HepG2 (cell line): ENCODE measurements around the gene SETD1B. TPM values are rescaled to one million over a fixed set of nuclear protein-coding genes. Genes with fewer than 3 reads are reported as not detected.

Experiments
- ATAC-seq: fragments of 200-7000 bp; cut with Tn5 transposase; 3 replicates; pipeline ENCODE4 v1.9.1; 2020; ENCODE audit warnings: mild to moderate bottlenecking, moderate library complexity
- BruUV-seq: library from RNA; stranded (reverse); fragments of 400-500 nt; replicated peaks from 2 replicates; lab custom pipeline; 2021; lab: Mats Ljungman, UMichigan
- CTCF ChIA-PET: fragments of 300-600 bp; formaldehyde crosslinking; extraction: SDS; loops from one replicate; lab custom pipeline; 2021; ENCODE audit warnings: low total read pairs, inconsistent platforms, low intra/inter-chr PET ratio; lab: Yijun Ruan, JAX
- POLR2A ChIA-PET: fragments of 350-600 bp; sonication (Branson Sonifier 250); formaldehyde crosslinking; loops from one replicate; lab custom pipeline; 2020; ENCODE audit warnings: antibody characterized with exemption, inconsistent platforms; lab: Yijun Ruan, JAX
- DNase-seq: peaks from one replicate; pipeline ENCODE4 v3.0.0-alpha.2; 2015; ENCODE audit warnings: low spot score
- FAIRE-seq: peaks from 3 replicates; lab custom pipeline; 2011; peaks lifted over from hg19 to GRCh38; lab: Jason Lieb, UNC
- H2AFZ ChIP-seq: one replicate; pipeline ENCODE4 v1.6.1; 2011; ENCODE audit warnings: low read length, inconsistent platforms
- H3K27ac ChIP-seq: fragments of 300-600 bp; 3 replicates; pipeline ENCODE4 v1.8.0; 2011; ENCODE audit warnings: mixed run types, mild to moderate bottlenecking, mixed read lengths, low read length, inconsistent platforms; ENCODE audit not compliant: insufficient read depth; ENCODE audit errors: extremely low read length
- H3K27me3 ChIP-seq, 2 experiments: fragments of 200-600 bp in 1 of 2; 2 replicates in 1 of 2; 3 replicates in 1 of 2; pipeline versions ENCODE4 v1.6.0 to v1.8.0; 2011; ENCODE audit warnings: low read length in 2 of 2, mild to moderate bottlenecking in 2 of 2, moderate library complexity in 2 of 2, inconsistent platforms in 1 of 2; ENCODE audit not compliant: insufficient read depth in 2 of 2, control insufficient read depth in 1 of 2
- H3K36me3 ChIP-seq, 2 experiments: fragments of 200-600 bp in 1 of 2; replicated peaks in 1 of 2; 2 replicates in 1 of 2; 3 replicates in 1 of 2; pipeline versions ENCODE4 v1.5.1 to v1.8.0; 2011; ENCODE audit warnings: low read length in 2 of 2, inconsistent platforms in 1 of 2; ENCODE audit not compliant: insufficient read depth in 2 of 2, control insufficient read depth in 1 of 2
- H3K4me1 ChIP-seq: 2 replicates; pipeline ENCODE4 v1.5.1; 2012; ENCODE audit warnings: low read length, inconsistent platforms; ENCODE audit not compliant: insufficient read depth
- H3K4me2 ChIP-seq: 2 replicates; pipeline ENCODE4 v1.6.0; 2011; ENCODE audit warnings: low read depth, low read length, inconsistent platforms
- H3K4me3 ChIP-seq, 3 experiments: fragments of 200-600 bp in 1 of 3; sonication (generic), shearing (Covaris generic) in 1 of 3; replicated peaks in 1 of 3; 2 replicates each; pipeline ENCODE4 v1.5.1; 2011 to 2016; ENCODE audit warnings: low read length in 3 of 3, inconsistent platforms in 2 of 3, low read depth in 2 of 3, mild to moderate bottlenecking in 2 of 3, control low read depth in 1 of 3, mixed read lengths in 1 of 3; ENCODE audit not compliant: insufficient read depth in 1 of 3
- H3K79me2 ChIP-seq: one replicate; pipeline ENCODE4 v1.6.1; 2011; ENCODE audit warnings: low read length, inconsistent platforms; ENCODE audit not compliant: insufficient read depth
- H3K9ac ChIP-seq: 2 replicates; pipeline ENCODE4 v1.6.0; 2011; ENCODE audit warnings: mild to moderate bottlenecking, low read depth, low read length, inconsistent platforms; ENCODE audit not compliant: insufficient read depth
- H3K9me3 ChIP-seq: 2 replicates; pipeline ENCODE4 v1.5.1; 2012; ENCODE audit warnings: mild to moderate bottlenecking, low read length
- H4K20me1 ChIP-seq: 2 replicates; pipeline ENCODE4 v1.6.0; 2011; ENCODE audit warnings: inconsistent platforms, mild to moderate bottlenecking, low read length, moderate library complexity; ENCODE audit not compliant: insufficient read depth
- CC2D1A ChIP-seq: sonication (generic); formaldehyde crosslinking; IDR thresholded peaks from 2 replicates; pipeline ENCODE4 v1.8.1; 2023; ENCODE audit warnings: mild to moderate bottlenecking, missing genetic modification reagents
- CREB1 ChIP-seq, 2 experiments: fragments of 450-650 bp in 1 of 2; IDR thresholded peaks; 2 replicates each; pipeline ENCODE4 v1.6.1; 2016 to 2017; ENCODE audit warnings: control low read depth in 1 of 2, mild to moderate bottlenecking in 1 of 2, missing compliant biosample characterization in 1 of 2, missing genetic modification characterization in 1 of 2
- MAZ ChIP-seq, 2 experiments: sonication (generic) in 1 of 2; formaldehyde crosslinking in 1 of 2; IDR thresholded peaks; 2 replicates each; pipeline versions ENCODE4 v1.5.0 to v1.6.1; 2012 to 2020; ENCODE audit warnings: low read depth in 2 of 2, mild to moderate bottlenecking in 2 of 2, borderline replicate concordance in 1 of 2, improper control_type of control experiment in 1 of 2, low read length in 1 of 2, missing genetic modification reagents in 1 of 2, moderate library complexity in 1 of 2
- NFRKB ChIP-seq: fragments of 450-650 bp; IDR thresholded peaks from 2 replicates; pipeline ENCODE4 v1.6.1; 2017
- SETDB1 ChIP-seq: sonication (generic); formaldehyde crosslinking; IDR thresholded peaks from 2 replicates; pipeline ENCODE4 v1.5.1; 2020; ENCODE audit warnings: missing genetic modification reagents, mild to moderate bottlenecking, borderline replicate concordance
- THAP11 ChIP-seq: IDR thresholded peaks from 2 replicates; pipeline ENCODE4 v1.6.1; 2016; ENCODE audit warnings: missing biosample characterization, missing genetic modification reagents
- ZBTB21 ChIP-seq: sonication (generic); formaldehyde crosslinking; IDR thresholded peaks from 2 replicates; pipeline ENCODE4 v1.4.0; 2020; ENCODE audit warnings: missing genetic modification reagents
- ZBTB33 ChIP-seq: sonication (generic); formaldehyde crosslinking; IDR thresholded peaks from 2 replicates; pipeline ENCODE4 v1.4.0; 2020; ENCODE audit warnings: missing genetic modification reagents
- ZNF383 ChIP-seq: sonication (generic); formaldehyde crosslinking; IDR thresholded peaks from 2 replicates; pipeline ENCODE4 v1.4.0; 2020; ENCODE audit warnings: missing genetic modification reagents, mild to moderate bottlenecking, borderline replicate concordance
- ZNF629 ChIP-seq: sonication (generic); formaldehyde crosslinking; conservative IDR thresholded peaks from 2 replicates; pipeline ENCODE4 v1.5.0; 2020; ENCODE audit warnings: missing genetic modification reagents
- ZNF713 ChIP-seq: sonication (generic); formaldehyde crosslinking; IDR thresholded peaks from 2 replicates; pipeline ENCODE4 v1.4.0; 2020; ENCODE audit warnings: mild to moderate bottlenecking, missing genetic modification reagents
- ZNF776 ChIP-seq: sonication (generic); formaldehyde crosslinking; IDR thresholded peaks from 2 replicates; pipeline ENCODE4 v1.4.0; 2020; ENCODE audit warnings: mild to moderate bottlenecking, missing genetic modification reagents
- WGBS: methylation state at CpG from one replicate; pipeline ENCODE4 v1.1.6; 2017; ENCODE audit warnings: low lambda C conversion rate; 5-methylcytosine and 5-hydroxymethylcytosine counted together
- in situ Hi-C: cut with HindIII; loops from 2 replicates; pipeline ENCODE4 v1.10.0; 2017; ENCODE audit warnings: low pct_unique_long_range_greater_than_20kb; ENCODE audit not compliant: extremely low pct_ligation_motif_present
- intact Hi-C: fragments of 100-400 bp; cut with micrococcal nuclease; formaldehyde crosslinking; loops from one replicate; pipeline ENCODE4 v1.10.0; 2022; ENCODE audit not compliant: unreplicated experiment
- polyA plus RNA-seq, 8 experiments: library from polyadenylated mRNA; depleted of rRNA in 3 of 8; stranded (reverse) in 7 of 8; unstranded in 1 of 8; fragments of >200 nt; fragmentation: Illumina TruSeq in 4 of 8; extraction: Trizol in 4 of 8; gene quantifications; 2 replicates each; pipeline versions ENCODE4 v1.2.1 to v1.2.3, GENCODE V29; 2011 to 2016; ENCODE audit warnings: low read depth in 4 of 8, missing spikeins in 1 of 8, mixed read lengths in 1 of 8; ENCODE audit not compliant: insufficient read depth in 1 of 8
- total RNA-seq, 5 experiments: library from RNA; depleted of rRNA; stranded (reverse); fragments of >200 nt; fragmentation: Illumina TruSeq; extraction: Trizol; gene quantifications; 2 replicates each; pipeline ENCODE4 v1.2.3, GENCODE V29; 2016; ENCODE audit warnings: low read depth in 1 of 5
- TF ChIP-seq, protein P1 (sequence below): sonication (generic); formaldehyde crosslinking; conservative IDR thresholded peaks from 2 replicates; pipeline ENCODE4 v1.8.1; 2023; ENCODE audit warnings: missing genetic modification reagents
- TF ChIP-seq, protein P2 (sequence below): sonication (generic); formaldehyde crosslinking; IDR thresholded peaks from 2 replicates; pipeline ENCODE4 v1.4.0; 2020; ENCODE audit warnings: missing genetic modification reagents

Gene SETD1B
- total and polyA plus RNA-seq, 2 of the 13 experiments (the other 11 are each of a cell fraction or from before 2014, with no cell fraction given): 1.1 to 1.4 TPM

- WGBS: 82% methylated on average over 6 of the region's 6 CpGs
- Histone ChIP-seq H3K79me2 (peaks cover 10% of the 10 kb centered on the region), H3K4me3 (no peak overlapping the region), H4K20me1 (peaks cover 3% of the 10 kb centered on the region; the same call in 1 of the 2 replicates), H3K4me1 (peaks cover 59% of the 10 kb centered on the region), H3K9me3 (no peaks in the 10 kb centered on the region), H3K27me3 (no peaks in the 10 kb centered on the region; a peak in 1 of 5 replicates), H3K36me3 (peaks cover 0 to 10% of the 10 kb centered on the region in 2 experiments; a peak in 3 of 5 replicates), H3K9ac (no peak overlapping the region), H2AFZ (no peak overlapping the region), H3K4me2 (no peak overlapping the region), H3K27ac (no peak overlapping the region)
- DNase-seq (no peak), FAIRE-seq (no peak), ATAC-seq (no peak)
- intact Hi-C loops: no loop called here
- ChIA-PET POLR2A (no interaction called here), CTCF (no interaction called here)
- in situ Hi-C loops: no loop called here
- TF ChIP-seq ZNF713 (CRISPR knock-in tag) (no peak), CC2D1A (CRISPR knock-in tag) (no peak), ZBTB33 (CRISPR knock-in tag) (peak; percentile 64; the same call in 1 of the 2 replicates)
- BruUV-seq: no TSS peak
Measured at GRCh38 chr12:121783766-121784165, 20.0 kb upstream of the SETD1B start.

DNA sequence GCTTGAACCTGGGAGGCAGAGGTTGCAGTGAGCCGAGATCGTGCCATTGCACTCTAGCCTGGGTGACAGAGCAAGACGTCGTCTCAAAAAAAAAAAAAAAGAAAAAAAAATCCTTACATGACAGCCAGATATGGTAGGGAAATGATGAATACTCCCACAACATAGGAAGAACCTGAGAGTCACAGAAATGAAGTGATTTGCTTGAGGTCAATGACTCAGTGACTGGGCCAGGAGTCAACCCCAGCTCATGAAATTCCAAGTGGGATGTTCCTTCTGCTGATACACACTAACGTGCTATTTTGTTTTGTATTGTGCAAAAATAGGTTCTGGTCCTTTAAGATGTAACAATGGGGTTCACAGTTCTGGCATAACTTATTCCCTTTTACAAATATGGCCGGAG, 19.3 kb upstream of the SETD1B start:
- H3K79me2 ChIP-seq: peaks cover 15% of the 10 kb centered on the region
- no peaks in the 10 kb centered on the region; a peak in 1 of 5 replicates for H3K27me3 ChIP-seq
- BruUV-seq: no TSS peak
- H3K27ac ChIP-seq: no peak overlapping the region
- POLR2A ChIA-PET: interaction anchor here (1.0 kb wide), 1 partner anchor 9 kb away, joined by 3 read pairs; the partner anchor contains the start of gene RHOF
- no peak overlapping the region for H3K9ac ChIP-seq
- ATAC-seq (no peak), DNase-seq (no peak), FAIRE-seq (no peak)
- H3K4me1 ChIP-seq: peaks cover 66% of the 10 kb centered on the region
- no peak overlapping the region for H2AFZ ChIP-seq
- CTCF ChIA-PET: no interaction called here
- no peak for TF ChIP-seq ZNF629 (CRISPR knock-in tag)
- no peak for TF ChIP-seq ZNF383 (CRISPR knock-in tag)
- no peak for TF ChIP-seq CREB1 (IDR thresholded peaks at IDR 0.05)
- no peak for TF ChIP-seq CREB1 (CRISPR knock-in tag; IDR thresholded peaks at IDR 0.05)
- no peak for TF ChIP-seq NFRKB
- no peak for TF ChIP-seq ZBTB21 (CRISPR knock-in tag)
- TF ChIP-seq, protein P1, sequence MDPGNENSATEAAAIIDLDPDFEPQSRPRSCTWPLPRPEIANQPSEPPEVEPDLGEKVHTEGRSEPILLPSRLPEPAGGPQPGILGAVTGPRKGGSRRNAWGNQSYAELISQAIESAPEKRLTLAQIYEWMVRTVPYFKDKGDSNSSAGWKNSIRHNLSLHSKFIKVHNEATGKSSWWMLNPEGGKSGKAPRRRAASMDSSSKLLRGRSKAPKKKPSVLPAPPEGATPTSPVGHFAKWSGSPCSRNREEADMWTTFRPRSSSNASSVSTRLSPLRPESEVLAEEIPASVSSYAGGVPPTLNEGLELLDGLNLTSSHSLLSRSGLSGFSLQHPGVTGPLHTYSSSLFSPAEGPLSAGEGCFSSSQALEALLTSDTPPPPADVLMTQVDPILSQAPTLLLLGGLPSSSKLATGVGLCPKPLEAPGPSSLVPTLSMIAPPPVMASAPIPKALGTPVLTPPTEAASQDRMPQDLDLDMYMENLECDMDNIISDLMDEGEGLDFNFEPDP: no peak
- TF ChIP-seq SETDB1: no peak
- no peak for TF ChIP-seq MAZ (IDR thresholded peaks at IDR 0.05; ENCODE audit: borderline replicate concordance, low read depth, low read length)
- TF ChIP-seq MAZ (CRISPR knock-in tag; IDR thresholded peaks at IDR 0.05; ENCODE audit: low read depth): no peak
- no peak for TF ChIP-seq THAP11 (CRISPR knock-in tag)
- TF ChIP-seq, protein P2, sequence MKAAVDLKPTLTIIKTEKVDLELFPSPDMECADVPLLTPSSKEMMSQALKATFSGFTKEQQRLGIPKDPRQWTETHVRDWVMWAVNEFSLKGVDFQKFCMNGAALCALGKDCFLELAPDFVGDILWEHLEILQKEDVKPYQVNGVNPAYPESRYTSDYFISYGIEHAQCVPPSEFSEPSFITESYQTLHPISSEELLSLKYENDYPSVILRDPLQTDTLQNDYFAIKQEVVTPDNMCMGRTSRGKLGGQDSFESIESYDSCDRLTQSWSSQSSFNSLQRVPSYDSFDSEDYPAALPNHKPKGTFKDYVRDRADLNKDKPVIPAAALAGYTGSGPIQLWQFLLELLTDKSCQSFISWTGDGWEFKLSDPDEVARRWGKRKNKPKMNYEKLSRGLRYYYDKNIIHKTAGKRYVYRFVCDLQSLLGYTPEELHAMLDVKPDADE (CRISPR knock-in tag): no peak
- no peak for TF ChIP-seq ZNF776
- H3K9me3 ChIP-seq: no peaks in the 10 kb centered on the region
- peaks cover 0 to 10% of the 10 kb centered on the region in 2 experiments; a peak in 3 of 5 replicates for H3K36me3 ChIP-seq
- H3K4me3 ChIP-seq: no peak overlapping the region
- WGBS: 72% methylated on average over 6 of the region's 6 CpGs
- no peak overlapping the region for H3K4me2 ChIP-seq
- H4K20me1 ChIP-seq: peaks cover 4% of the 10 kb centered on the region; the same call in 1 of the 2 replicates
- intact Hi-C loops (no loop called here), in situ Hi-C loops (no loop called here)
